Suprapubic skin (tissue), 4 donors: ENCODE results near the gene CCDC201. TPM values are rescaled to one million over a fixed set of nuclear protein-coding genes. Genes with fewer than 3 reads are reported as not detected.

ENCODE experiments used
- DNase-seq, 2 donors: peaks; one replicate each; pipeline ENCODE4 v3.0.0-alpha.2; 2019; ENCODE audit warnings: low spot score in 2 of 2
- H3K27ac ChIP-seq: fragments of 200-600 bp; sonication (generic); one replicate; pipeline ENCODE4 v1.5.1; 2019
- H3K27me3 ChIP-seq: fragments of 200-600 bp; sonication (generic); one replicate; pipeline ENCODE4 v1.5.1; 2019
- H3K36me3 ChIP-seq: fragments of 200-600 bp; sonication (generic); one replicate; pipeline ENCODE4 v1.5.1; 2019
- H3K4me1 ChIP-seq: fragments of 200-600 bp; sonication (generic); one replicate; pipeline ENCODE4 v1.5.1; 2019
- H3K4me3 ChIP-seq: fragments of 200-600 bp; sonication (generic); one replicate; pipeline ENCODE4 v1.5.1; 2019; ENCODE audit warnings: mild to moderate bottlenecking
- H3K9me3 ChIP-seq: fragments of 200-600 bp; sonication (generic); one replicate; pipeline ENCODE4 v1.5.1; 2019
- CTCF ChIP-seq, 2 donors: fragments of 200-600 bp in 1 of 2; fragments of 450-650 bp in 1 of 2; sonication (generic) in 1 of 2; IDR thresholded peaks; one replicate each; pipeline ENCODE4 v1.5.1; 2016 to 2019; ENCODE audit warnings: antibody characterized with exemption in 2 of 2, mild to moderate bottlenecking in 1 of 2, moderate library complexity in 1 of 2
- EP300 ChIP-seq: sonication (generic); formaldehyde crosslinking; IDR thresholded peaks from one replicate; pipeline ENCODE4 v1.6.1; 2017; ENCODE audit warnings: antibody characterized with exemption
- POLR2A ChIP-seq, 2 donors: fragments of 450-650 bp; IDR thresholded peaks; one replicate each; pipeline ENCODE4 v1.6.1; 2017; ENCODE audit warnings: antibody characterized with exemption in 2 of 2, mild to moderate bottlenecking in 2 of 2, moderate library complexity in 2 of 2
- POLR2AphosphoS5 ChIP-seq, 3 donors: sonication (generic); formaldehyde crosslinking; IDR thresholded peaks; one replicate each; pipeline ENCODE4 v1.6.1; 2017; ENCODE audit warnings: antibody characterized with exemption in 3 of 3
- WGBS: methylation state at CpG from one replicate; pipeline ENCODE4 v1.1.5; 2018; 5-methylcytosine and 5-hydroxymethylcytosine counted together
- total RNA-seq, 4 donors: library from RNA; depleted of rRNA; stranded (reverse); fragments of >200 nt; gene quantifications; one replicate each; pipeline ENCODE4 v1.1.0, GENCODE V29; 2016

Gene CCDC201
- total RNA-seq, 4 donors from 2014 or later, result not detected

GRCh38 chr7:45893996-45894664, 21.2 kb upstream of the CCDC201 start:
- Histone ChIP-seq H3K36me3 (no peaks in the 10 kb centered on the region), H3K9me3 (no peaks in the 10 kb centered on the region), H3K4me3 (no peak overlapping the region), H3K4me1 (peaks cover under 1% of the 10 kb centered on the region), H3K27me3 (peaks cover 25% of the 10 kb centered on the region), H3K27ac (no peak overlapping the region)
- 85% methylated on average over 3 of the region's 4 CpGs for WGBS
- no peak for TF ChIP-seq EP300
- no peak for TF ChIP-seq CTCF (IDR thresholded peaks at IDR 0.05)
- TF ChIP-seq POLR2AphosphoS5 (IDR thresholded peaks at IDR 0.05), result no peak
- no peak for TF ChIP-seq POLR2A (IDR thresholded peaks at IDR 0.05)
- DNase-seq, result no peak

GRCh38 chr7:45893374-45893995, 20.6 kb upstream of the CCDC201 start:
- no peak for TF ChIP-seq EP300
- TF ChIP-seq POLR2A (IDR thresholded peaks at IDR 0.05), result no peak
- TF ChIP-seq POLR2AphosphoS5 (IDR thresholded peaks at IDR 0.05), result no peak
- TF ChIP-seq CTCF (IDR thresholded peaks at IDR 0.05), result no peak
- no peaks in the 10 kb centered on the region for H3K9me3 ChIP-seq
- no peak for DNase-seq
- H3K4me1 ChIP-seq, result peaks cover 7% of the 10 kb centered on the region
- peaks cover 31% of the 10 kb centered on the region for H3K27me3 ChIP-seq
- 75% methylated on average over 5 of the region's 5 CpGs for WGBS
- H3K4me3 ChIP-seq, result no peak overlapping the region
- no peaks in the 10 kb centered on the region for H3K36me3 ChIP-seq
- H3K27ac ChIP-seq, result no peak overlapping the region

GRCh38 chr7:45892407-45893035, 19.6 kb upstream of the CCDC201 start:
- no peak for DNase-seq
- WGBS, result 75% methylated on average over 6 of the region's 6 CpGs
- Histone ChIP-seq H3K4me3 (no peak overlapping the region), H3K27ac (no peak overlapping the region), H3K9me3 (no peaks in the 10 kb centered on the region), H3K27me3 (peaks cover 41% of the 10 kb centered on the region), H3K36me3 (no peaks in the 10 kb centered on the region), H3K4me1 (peaks cover 12% of the 10 kb centered on the region)
- TF ChIP-seq CTCF (IDR thresholded peaks at IDR 0.05) (no peak), EP300 (no peak), POLR2AphosphoS5 (IDR thresholded peaks at IDR 0.05) (no peak), POLR2A (IDR thresholded peaks at IDR 0.05) (no peak)

GRCh38 chr7:45891462-45892402, 18.9 kb upstream of the CCDC201 start:
- TF ChIP-seq EP300 (no peak), CTCF (IDR thresholded peaks at IDR 0.05) (no peak), POLR2AphosphoS5 (IDR thresholded peaks at IDR 0.05) (no peak), POLR2A (IDR thresholded peaks at IDR 0.05) (no peak)
- Histone ChIP-seq H3K4me1 (peaks cover 12% of the 10 kb centered on the region), H3K36me3 (no peaks in the 10 kb centered on the region), H3K27me3 (peaks cover 49% of the 10 kb centered on the region), H3K27ac (no peak overlapping the region), H3K9me3 (no peaks in the 10 kb centered on the region), H3K4me3 (no peak overlapping the region)
- no peak for DNase-seq
- WGBS, result 80% methylated on average over 9 of the region's 10 CpGs
